K562 treated with DMSO at 1 percent for 48 hours (cell line): Measurements from ENCODE around the gene CSF3. TPM values are rescaled to one million over a fixed set of nuclear protein-coding genes. Genes with fewer than 3 reads are reported as not detected.

ENCODE experiments used
- total RNA-seq: library from RNA; unstranded; fragments of 300-600 nt; gene quantifications from 2 replicates; pipeline ENCODE4 v1.2.3, GENCODE V29; 2022; ENCODE audit warnings: low replicate concordance; ENCODE audit errors: extremely low read depth

The CSF3 gene
- total RNA-seq = not detected in 2 replicates

GRCh38 chr17:40015005-40015997 lies at the start of gene CSF3:
Gene CSF3 (plus strand): TSS chr17:40015440. CDS start chr17:40015475, 35 bp downstream.

DNA sequence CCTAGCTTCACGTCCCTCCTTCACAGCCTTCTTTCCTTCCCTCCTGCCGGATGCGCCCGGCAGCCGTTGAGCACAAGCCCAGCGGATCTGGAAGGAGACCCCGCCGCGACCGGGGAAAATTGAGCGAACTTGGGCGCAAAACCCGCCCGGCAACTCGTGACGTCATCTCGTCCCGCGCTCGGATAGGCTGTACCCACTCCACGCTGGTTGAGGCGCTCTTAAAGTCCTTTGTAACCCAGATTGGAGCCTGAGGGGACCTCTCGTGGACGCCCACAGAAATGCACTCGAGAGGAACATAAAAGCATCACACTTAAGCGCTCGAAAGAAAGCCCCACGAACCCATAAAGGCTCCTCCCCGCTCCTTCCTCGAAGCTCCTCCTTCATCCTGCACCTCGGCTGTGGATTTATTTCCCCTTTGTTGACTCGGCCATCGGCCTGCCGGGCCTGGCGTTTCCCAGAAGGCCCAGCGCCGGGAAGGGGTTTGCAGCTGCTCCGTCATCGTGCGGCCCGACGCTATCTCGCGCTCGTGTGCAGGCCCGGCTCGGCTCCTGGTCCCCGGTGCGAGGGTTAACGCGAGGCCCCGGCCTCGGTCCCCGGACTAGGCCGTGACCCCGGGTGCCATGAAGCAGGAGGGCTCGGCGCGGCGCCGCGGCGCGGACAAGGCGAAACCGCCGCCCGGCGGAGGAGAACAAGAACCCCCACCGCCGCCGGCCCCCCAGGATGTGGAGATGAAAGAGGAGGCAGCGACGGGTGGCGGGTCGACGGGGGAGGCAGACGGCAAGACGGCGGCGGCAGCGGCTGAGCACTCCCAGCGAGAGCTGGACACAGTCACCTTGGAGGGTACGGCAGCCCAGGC lies 34.7 kb upstream of the CSF3 start, which contains the start of gene PSMD3:
Gene PSMD3, plus strand, starts transcription at position 457 of the 856 bp plus-strand sequence. Its CDS starts 164 bp downstream, at position 621.

DNA sequence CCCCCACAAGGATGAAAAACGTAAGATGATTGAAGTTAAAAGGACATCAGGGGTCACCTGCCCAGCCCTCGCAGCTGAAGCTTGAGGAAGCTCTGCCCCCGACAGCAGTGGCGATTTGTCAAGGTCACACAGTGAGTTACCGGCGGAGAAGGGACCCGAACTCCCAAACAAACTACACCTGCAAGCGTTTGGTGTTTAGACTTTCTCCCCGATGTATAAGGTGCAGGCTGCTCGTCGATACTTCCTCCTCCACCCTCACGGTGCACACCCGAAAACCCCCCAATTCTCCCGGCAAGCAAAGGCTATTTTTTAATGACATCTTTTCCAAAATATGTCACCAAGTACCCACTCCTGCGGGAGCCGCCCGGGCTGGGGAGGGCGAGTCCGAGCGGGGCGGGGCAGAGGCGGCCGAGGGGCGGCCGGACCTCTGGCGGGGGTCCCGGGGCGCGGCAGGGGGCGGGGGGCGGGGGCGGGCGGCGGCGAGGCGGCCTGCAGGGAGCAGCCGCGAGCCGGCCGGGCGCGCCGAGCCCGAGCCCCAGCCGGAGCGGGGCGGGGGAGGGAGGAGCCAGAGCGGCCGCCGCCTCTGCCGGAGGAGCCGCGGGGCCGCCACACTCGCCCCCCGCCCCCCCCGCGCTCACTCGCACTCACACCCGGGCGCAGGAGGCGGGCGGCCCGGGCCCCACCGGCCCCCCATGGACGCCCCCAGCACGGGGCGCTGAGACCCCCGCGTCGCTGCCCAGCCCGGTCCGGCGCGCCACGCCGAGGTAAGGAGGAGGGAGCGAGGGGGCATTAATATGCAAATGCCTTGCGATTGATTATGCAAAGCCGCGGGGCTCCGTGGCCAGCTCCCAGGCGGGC lies 47.3 kb downstream of the CSF3 start, which contains the start of gene THRA:
Gene THRA, plus strand, starts transcription at position 637 of the 858 bp plus-strand sequence. CDS start 11,524 bp downstream, outside the sequence.

Other genes with a start within 250 kb of the CSF3 start
- gene IKZF3, start 151.1 kb upstream of the CSF3 start, total RNA-seq = not detected in 2 replicates
- gene ZPBP2, start 147.2 kb upstream of the CSF3 start, total RNA-seq = not detected in 2 replicates
- not detected in 2 replicates for gene GSDMB, start 96.8 kb upstream of the CSF3 start, total RNA-seq
- gene ORMDL3, start 87.8 kb upstream of the CSF3 start, total RNA-seq = not detected in 2 replicates
- not detected in 2 replicates for gene LRRC3C, start 87.7 kb upstream of the CSF3 start, total RNA-seq
- gene GSDMA, start 52.4 kb upstream of the CSF3 start, total RNA-seq = not detected in 2 replicates
- not detected in 2 replicates for gene PSMD3, start 34.6 kb upstream of the CSF3 start, total RNA-seq
- not detected in 2 replicates for gene MED24, start 39.0 kb downstream of the CSF3 start, total RNA-seq
- gene THRA, start 47.5 kb downstream of the CSF3 start, total RNA-seq = not detected in 2 replicates
- not detected in 2 replicates for gene NR1D1, start 85.1 kb downstream of the CSF3 start, total RNA-seq
- gene MSL1, start 106.5 kb downstream of the CSF3 start, total RNA-seq = not detected in 2 replicates
- 202 TPM in 1 of 2 replicates, not detected in the other for gene CASC3, start 125.1 kb downstream of the CSF3 start, total RNA-seq
- not detected in 2 replicates for gene RAPGEFL1, start 162.0 kb downstream of the CSF3 start, total RNA-seq
- gene WIPF2, start 203.9 kb downstream of the CSF3 start, total RNA-seq = not detected in 2 replicates